Adrenal gland (tissue), 12 donors: ENCODE measurements around the gene IL1RAPL1. TPM values are rescaled to one million over a fixed set of nuclear protein-coding genes. Genes with fewer than 3 reads are reported as not detected.

Experiments
- DNase-seq, 7 donors: peaks; one replicate each; pipeline ENCODE4 v3.0.0-alpha.2; 2019 to 2020
- H3K27ac ChIP-seq, 5 donors: fragments of 200-600 bp; sonication (generic) in 4 of 5; 1 replicate in 3 of 5; 2 replicates in 2 of 5; pipeline versions ENCODE4 v1.5.1 to v1.8.0; 2016 to 2020; ENCODE audit warnings: mild to moderate bottlenecking in 1 of 5
- H3K27me3 ChIP-seq: fragments of 200-600 bp; 2 replicates; pipeline ENCODE4 v1.8.0; 2021
- H3K36me3 ChIP-seq, 2 donors: fragments of 200-600 bp; replicated peaks in 1 of 2; 1 replicate in 1 of 2; 2 replicates in 1 of 2; pipeline versions ENCODE4 v1.5.1 to v1.8.0; 2018 to 2022
- H3K4me1 ChIP-seq, 2 donors: fragments of 200-600 bp; replicated peaks in 1 of 2; 1 replicate in 1 of 2; 2 replicates in 1 of 2; pipeline versions ENCODE4 v1.5.1 to v1.8.0; 2018 to 2021
- H3K4me3 ChIP-seq, 4 donors: fragments of 200-600 bp; sonication (generic) in 3 of 4; one replicate each; pipeline ENCODE4 v1.5.1; 2016 to 2018
- H3K9me3 ChIP-seq, 3 donors: fragments of 200-600 bp; sonication (generic) in 1 of 3; replicated peaks in 1 of 3; 1 replicate in 2 of 3; 2 replicates in 1 of 3; pipeline versions ENCODE4 v1.5.1 to v1.8.0; 2016 to 2021
- CTCF ChIP-seq, 6 experiments: fragments of 450-650 bp in 4 of 6; fragments of 200-600 bp in 2 of 6; sonication (generic) in 1 of 6; IDR thresholded peaks; 1 replicate in 5 of 6; 2 replicates in 1 of 6; pipeline versions ENCODE4 v1.5.1 to v1.8.0; 2016 to 2021; ENCODE audit warnings: antibody characterized with exemption in 6 of 6, mild to moderate bottlenecking in 2 of 6, moderate library complexity in 1 of 6
- POLR2A ChIP-seq, 2 donors: fragments of 450-650 bp; IDR thresholded peaks; one replicate each; pipeline ENCODE4 v1.6.1; 2017; ENCODE audit warnings: antibody characterized with exemption in 2 of 2, mild to moderate bottlenecking in 2 of 2, moderate library complexity in 1 of 2
- WGBS, 4 donors: extraction: QIAGEN DNeasy Blood & Tissue Kit in 2 of 4; methylation state at CpG; one replicate each; pipeline versions ENCODE4 v1.1.5 to v1.1.7; 2013 to 2017; 5-methylcytosine and 5-hydroxymethylcytosine counted together
- intact Hi-C, 2 donors: fragments of 100-400 bp; cut with DNase I; formaldehyde crosslinking; loops; one replicate each; pipeline versions ENCODE4 v1.14.1 to v1.15.0; 2022 to 2023
- polyA plus RNA-seq, 3 donors: library from polyadenylated mRNA; stranded (reverse); fragments of 200-250 nt in 2 of 3; fragments of 350-450 nt in 1 of 3; fragmentation: Illumina TruSeq in 1 of 3; extraction: RNeasy Lipid Tissue Mini Kit (QIAGEN cat#74804) in 1 of 3; gene quantifications; one replicate each; pipeline ENCODE4 v1.2.3, GENCODE V29; 2013 to 2014
- total RNA-seq, 9 donors: library from RNA; depleted of rRNA in 4 of 9; stranded (reverse); fragments of >200 nt in 4 of 9; fragments of 120-200 nt in 1 of 9; fragmentation: NEBNext Ultra II Directional in 1 of 9; extraction: Animal tissue kit (Norgen Biotek cat#: 25700) in 1 of 9; gene quantifications; one replicate each; pipeline versions ENCODE4 v1.1.0 to v1.2.4, GENCODE V29; 2013 to 2023
- donor health status: healthy with polysubstance abuse.
- donor health status: Bipolar disorder and iron deficiency.
- donor health status: DM: yes; HTN: yes; CAD: no.
- donor health status: DM: no; HTN: no; CAD: no.
- donor health status: DM: no; HTN: no; CAD: no.
- donor health status: DM: yes; HTN: yes; CAD: no.

Gene IL1RAPL1
- total and polyA plus RNA-seq, 12 donors = 1.1 TPM; not detected in 11

GRCh38 chrX:28802625-28803024 lies 215.4 kb downstream of the IL1RAPL1 start:
- Histone ChIP-seq H3K27ac (no peak overlapping the region), H3K27me3 (no peaks in the 10 kb centered on the region), H3K36me3 (no peaks in the 10 kb centered on the region), H3K4me3 (no peak overlapping the region), H3K4me1 (no peaks in the 10 kb centered on the region), H3K9me3 (no peaks in the 10 kb centered on the region)
- no peak for TF ChIP-seq POLR2A (IDR thresholded peaks at IDR 0.05)
- no peak for TF ChIP-seq CTCF (IDR thresholded peaks at IDR 0.05)
- intact Hi-C loops = no loop called here
- no peak for DNase-seq
- WGBS, 4 donors = 42 to 61% (median 56%) methylated on average over 1 of the region's 1 CpG

DNA sequence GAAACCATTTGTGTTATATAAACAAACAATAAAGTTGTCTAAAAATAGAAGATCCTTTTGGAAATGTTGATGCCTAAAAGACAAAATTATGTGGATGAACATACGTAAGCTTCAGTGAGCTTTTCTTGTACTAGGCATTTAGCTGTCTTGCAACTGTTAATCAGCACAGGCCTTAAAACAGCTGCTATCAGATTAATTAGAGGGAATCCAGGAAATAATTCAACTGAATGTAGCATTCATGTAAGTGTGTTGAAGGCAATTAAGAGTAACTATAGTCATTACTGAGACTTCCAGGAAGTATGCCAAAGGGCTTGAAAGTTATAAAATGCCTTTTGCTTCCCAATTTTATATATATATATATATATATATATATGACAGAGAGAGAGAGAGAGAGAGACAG lies 248.7 kb downstream of the IL1RAPL1 start:
- H3K4me1 ChIP-seq = no peaks in the 10 kb centered on the region
- no peaks in the 10 kb centered on the region for H3K36me3 ChIP-seq
- 79 to 87% (median 83%) methylated on average over 1 of the region's 1 CpG for WGBS, 4 donors
- TF ChIP-seq POLR2A (IDR thresholded peaks at IDR 0.05) (no peak), CTCF (IDR thresholded peaks at IDR 0.05) (no peak)
- no peak overlapping the region for H3K4me3 ChIP-seq
- no peaks in the 10 kb centered on the region for H3K9me3 ChIP-seq
- DNase-seq = no peak
- intact Hi-C loops = no loop called here
- no peaks in the 10 kb centered on the region for H3K27me3 ChIP-seq
- H3K27ac ChIP-seq = no peak overlapping the region

DNA sequence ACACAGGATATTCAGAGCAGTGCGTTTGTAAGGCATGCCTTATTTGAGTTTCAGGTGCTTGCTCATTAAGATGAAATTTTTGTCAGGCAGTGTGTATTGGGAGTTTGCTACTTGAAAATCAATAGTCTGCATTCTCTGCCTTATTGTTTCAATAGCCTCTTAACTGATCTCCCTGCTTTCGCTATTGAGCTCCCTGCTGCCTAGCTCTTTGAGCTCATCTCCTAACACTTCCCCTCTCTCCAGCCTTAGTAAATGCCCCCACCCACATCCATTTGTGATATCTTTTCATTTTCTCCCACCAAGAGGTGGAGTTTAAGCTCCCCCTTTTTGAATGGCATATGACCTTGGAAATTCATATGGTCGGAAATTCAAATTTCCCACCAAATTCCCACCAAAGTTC lies 256.6 kb downstream of the IL1RAPL1 start:
- TF ChIP-seq CTCF (IDR thresholded peaks at IDR 0.05) (no peak), POLR2A (IDR thresholded peaks at IDR 0.05) (no peak)

GRCh38 chrX:28847423-28847822 lies 260.2 kb downstream of the IL1RAPL1 start:
- no peak for DNase-seq
- Histone ChIP-seq H3K27ac (no peak overlapping the region), H3K36me3 (no peaks in the 10 kb centered on the region), H3K4me1 (no peaks in the 10 kb centered on the region), H3K27me3 (no peaks in the 10 kb centered on the region), H3K4me3 (no peak overlapping the region), H3K9me3 (no peaks in the 10 kb centered on the region)
- intact Hi-C loops = no loop called here
- WGBS, 4 donors = 36 to 59% (median 47%) methylated on average over 2 to 3 of the region's 3 CpGs
- TF ChIP-seq POLR2A (IDR thresholded peaks at IDR 0.05) (no peak), CTCF (IDR thresholded peaks at IDR 0.05) (no peak)

More for the DNA sequence above, 256.6 kb downstream of the IL1RAPL1 start:
- Histone ChIP-seq H3K9me3 (no peaks in the 10 kb centered on the region), H3K27me3 (no peaks in the 10 kb centered on the region), H3K36me3 (no peaks in the 10 kb centered on the region), H3K4me1 (no peaks in the 10 kb centered on the region), H3K4me3 (no peak overlapping the region), H3K27ac (no peak overlapping the region)
- no peak for DNase-seq
- intact Hi-C loops = no loop called here
- 52 to 78% (median 65%) methylated on average over 3 of the region's 3 CpGs for WGBS, 4 donors
